SK-N-SH treated with all-trans-retinoic acid at 6 μM for 48 hours (cell line): Measurements from ENCODE around the gene B3GALT6.

Experiments
- ATAC-seq: fragments of 200-7000 bp; cut with Tn5 transposase; 3 replicates; pipeline ENCODE4 v1.9.1; 2020; ENCODE audit warnings: mild to moderate bottlenecking, moderate library complexity
- ARNTL ChIP-seq: fragments of 450-650 bp; formaldehyde crosslinking; IDR thresholded peaks from 2 replicates; pipeline ENCODE4 v1.5.0; 2020; ENCODE audit warnings: low read depth, mild to moderate bottlenecking, moderate library complexity, borderline replicate concordance
- BACH2 ChIP-seq: fragments of 250-450 bp; sonication (Bioruptor Pico); IDR thresholded peaks from 2 replicates; pipeline ENCODE4 v1.9.0; 2021; ENCODE audit warnings: mild to moderate bottlenecking, borderline replicate concordance
- CREB5 ChIP-seq: fragments of 250-450 bp; sonication (Bioruptor Pico); IDR thresholded peaks from 2 replicates; pipeline ENCODE4 v1.5.1; 2020; ENCODE audit warnings: low read depth, mild to moderate bottlenecking, moderate library complexity
- CSDC2 ChIP-seq: fragments of 250-450 bp; sonication (Bioruptor Pico); IDR thresholded peaks from 2 replicates; pipeline ENCODE4 v1.5.0; 2020; ENCODE audit warnings: mild to moderate bottlenecking, moderate library complexity
- CSRNP3 ChIP-seq: fragments of 250-450 bp; sonication (Bioruptor Pico); IDR thresholded peaks from 2 replicates; pipeline ENCODE4 v1.5.1; 2021; ENCODE audit warnings: mild to moderate bottlenecking, moderate library complexity
- ESRRG ChIP-seq: fragments of 250-450 bp; sonication (Bioruptor Pico); IDR thresholded peaks from 2 replicates; pipeline ENCODE4 v1.6.1; 2021; ENCODE audit warnings: mild to moderate bottlenecking
- ISL1 ChIP-seq: fragments of 250-450 bp; sonication (Bioruptor Pico); IDR thresholded peaks from 2 replicates; pipeline ENCODE4 v2.1.2; 2022; ENCODE audit warnings: mild to moderate bottlenecking, moderate library complexity
- OSR1 ChIP-seq: fragments of 250-450 bp; sonication (Bioruptor Pico); IDR thresholded peaks from 2 replicates; pipeline ENCODE4 v1.8.0; 2022; ENCODE audit warnings: moderate library complexity, mild to moderate bottlenecking, inconsistent platforms
- PATZ1 ChIP-seq: fragments of 250-450 bp; sonication (Bioruptor Pico); IDR thresholded peaks from 2 replicates; pipeline ENCODE4 v1.8.0; 2020; ENCODE audit warnings: mild to moderate bottlenecking, moderate library complexity, borderline replicate concordance
- POU6F1 ChIP-seq: fragments of 250-450 bp; sonication (Bioruptor Pico); IDR thresholded peaks from 2 replicates; pipeline ENCODE4 v1.8.0; 2021; ENCODE audit warnings: low read depth, mild to moderate bottlenecking, moderate library complexity, borderline replicate concordance
- PPARA ChIP-seq: fragments of 250-450 bp; sonication (Bioruptor Pico); IDR thresholded peaks from 2 replicates; pipeline ENCODE4 v1.5.0; 2020; ENCODE audit warnings: mild to moderate bottlenecking, borderline replicate concordance
- RARB ChIP-seq: fragments of 250-450 bp; sonication (Bioruptor Pico); IDR thresholded peaks from 2 replicates; pipeline ENCODE4 v1.8.0; 2021; ENCODE audit warnings: mild to moderate bottlenecking, moderate library complexity
- TCF4 ChIP-seq: fragments of 250-450 bp; sonication (Bioruptor Pico); IDR thresholded peaks from 2 replicates; pipeline ENCODE4 v1.8.0; 2021; ENCODE audit warnings: mild to moderate bottlenecking, moderate library complexity, borderline replicate concordance
- TOX ChIP-seq: fragments of 250-450 bp; sonication (Bioruptor Pico); IDR thresholded peaks from 2 replicates; pipeline ENCODE4 v1.8.0; 2021; ENCODE audit warnings: mild to moderate bottlenecking, moderate library complexity, borderline replicate concordance
- TSHZ2 ChIP-seq: fragments of 250-450 bp; sonication (Bioruptor Pico); IDR thresholded peaks from 2 replicates; pipeline ENCODE4 v1.5.0; 2020; ENCODE audit warnings: mild to moderate bottlenecking, moderate library complexity
- ZC3H10 ChIP-seq: fragments of 250-450 bp; sonication (Bioruptor Pico); IDR thresholded peaks from 2 replicates; pipeline ENCODE4 v1.5.1; 2021; ENCODE audit warnings: mild to moderate bottlenecking, moderate library complexity
- ZFP3 ChIP-seq: fragments of 250-450 bp; sonication (Bioruptor Pico); IDR thresholded peaks from 2 replicates; pipeline ENCODE4 v1.5.0; 2020; ENCODE audit warnings: mild to moderate bottlenecking, moderate library complexity
- ZFP30 ChIP-seq: fragments of 450-650 bp; formaldehyde crosslinking; IDR thresholded peaks from 2 replicates; pipeline ENCODE4 v1.5.0; 2022; ENCODE audit warnings: mild to moderate bottlenecking, moderate library complexity
- ZNF565 ChIP-seq: fragments of 450-650 bp; formaldehyde crosslinking; conservative IDR thresholded peaks from 2 replicates; pipeline ENCODE4 v1.5.0; 2020; ENCODE audit warnings: low read depth, mild to moderate bottlenecking, moderate library complexity
- ZNF8 ChIP-seq: fragments of 450-650 bp; formaldehyde crosslinking; IDR thresholded peaks from 2 replicates; pipeline ENCODE4 v1.5.0; 2020; ENCODE audit warnings: mild to moderate bottlenecking, moderate library complexity

Gene B3GALT6

GRCh38 chr1:1228596-1229321 is 3.3 kb upstream of the B3GALT6 start (continued):
- TF ChIP-seq ISL1 (CRISPR knock-in tag) (no peak), RARB (CRISPR knock-in tag) (no peak)
- TF ChIP-seq, all 23 proteins: peak for 0

GRCh38 chr1:1229770-1230169 is 2.3 kb upstream of the B3GALT6 start:
- no peak for TF ChIP-seq CSRNP3 (CRISPR knock-in tag)
- no peak for TF ChIP-seq TOX (CRISPR knock-in tag)
- no peak for TF ChIP-seq ZC3H10 (CRISPR knock-in tag)
- no peak for TF ChIP-seq OSR1
- no peak for TF ChIP-seq TSHZ2
- TF ChIP-seq ISL1 (CRISPR knock-in tag), result no peak
- no peak for TF ChIP-seq ARNTL (CRISPR knock-in tag)
- TF ChIP-seq RARB (CRISPR knock-in tag), result no peak
- TF ChIP-seq ZNF565 (CRISPR knock-in tag), result no peak
- no peak for TF ChIP-seq ESRRG (CRISPR knock-in tag)
- TF ChIP-seq TCF4 (CRISPR knock-in tag), result no peak
- no peak for TF ChIP-seq POU6F1
- TF ChIP-seq ZFP30, result no peak
- TF ChIP-seq CSDC2 (CRISPR knock-in tag), result no peak
- no peak for TF ChIP-seq ZNF8 (CRISPR knock-in tag)
- ATAC-seq, result no peak

- ATAC-seq, result peak; percentile 52
- TF ChIP-seq ZFP3 (CRISPR knock-in tag) (no peak), ZNF565 (CRISPR knock-in tag) (no peak), ZFP30 (no peak), RARB (CRISPR knock-in tag) (no peak), ZC3H10 (CRISPR knock-in tag) (no peak), CSDC2 (CRISPR knock-in tag) (no peak), CREB5 (no peak), PATZ1 (no peak), PPARA (CRISPR knock-in tag) (no peak), BACH2 (CRISPR knock-in tag) (no peak)
Observed at GRCh38 chr1:1230656-1231399, 1.2 kb upstream of the B3GALT6 start.
